ENCODE results near the gene TTLL6. TPM values are rescaled to one million over a fixed set of nuclear protein-coding genes. Genes with fewer than 3 reads are reported as not detected.
"Not testable (repeated sequence)": the region's sequence is repeated elsewhere in the genome, so short reads cannot be mapped to it uniquely, and the experiment has no call there.

The TTLL6 gene
- total RNA-seq, 1 experiment from 2014 or later = 0.21 TPM

GRCh38 chr17:48841395-48841831 is 24.4 kb upstream of the TTLL6 start:
- BruUV-seq (replicated peaks) = no TSS peak
- H3K4me3 Mint-ChIP-seq (ENCODE audit: low read depth, unreplicated experiment) = no peak overlapping the region
- CTCF ChIA-PET = interaction anchor here (0.8 kb wide), 1 partner anchor 12 kb away, joined by 3 read pairs; no protein-coding TSS in a partner anchor

GRCh38 chr17:48840441-48840840 is 23.4 kb upstream of the TTLL6 start:
- intact Hi-C loops (cut with micrococcal nuclease; ENCODE audit: unreplicated experiment) = no loop called here
- BruUV-seq (replicated peaks) = no TSS peak
- H3K27me3 Mint-ChIP-seq (ENCODE audit: unreplicated experiment) = no peaks in the 10 kb centered on the region
- CTCF ChIA-PET = interaction anchor here (0.6 kb wide), 1 partner anchor 29 kb away, joined by 3 read pairs; no protein-coding TSS in a partner anchor
- peaks cover 14% of the 10 kb centered on the region for H3K36me3 Mint-ChIP-seq (ENCODE audit: insufficient read depth, unreplicated experiment)
- H3K4me1 Mint-ChIP-seq (ENCODE audit: low read depth, unreplicated experiment) = peaks cover 37% of the 10 kb centered on the region
- DNase-seq = no peak
- H3K9me3 Mint-ChIP-seq (ENCODE audit: low read depth, unreplicated experiment) = no peaks in the 10 kb centered on the region
- H3K4me3 Mint-ChIP-seq (ENCODE audit: low read depth, unreplicated experiment) = no peak overlapping the region
- no peak for TF ChIP-seq CTCF (IDR thresholded peaks at IDR 0.05; ENCODE audit: unreplicated experiment)
- no peak overlapping the region for H3K27ac Mint-ChIP-seq (ENCODE audit: unreplicated experiment)

More at GRCh38 chr17:48841395-48841831, 24.4 kb upstream of the TTLL6 start:
- Mint-ChIP-seq H3K9me3 (ENCODE audit: low read depth, unreplicated experiment) (no peaks in the 10 kb centered on the region), H3K27ac (ENCODE audit: unreplicated experiment) (no peak overlapping the region), H3K4me1 (ENCODE audit: low read depth, unreplicated experiment) (peaks cover 29% of the 10 kb centered on the region), H3K27me3 (ENCODE audit: unreplicated experiment) (no peaks in the 10 kb centered on the region), H3K36me3 (ENCODE audit: insufficient read depth, unreplicated experiment) (peaks cover 14% of the 10 kb centered on the region)
- no peak for DNase-seq
- no peak for TF ChIP-seq CTCF (IDR thresholded peaks at IDR 0.05; ENCODE audit: unreplicated experiment)
- intact Hi-C loops (cut with micrococcal nuclease; ENCODE audit: unreplicated experiment) = no loop called here

GRCh38 chr17:48837458-48837857 is 20.4 kb upstream of the TTLL6 start:
- H3K36me3 Mint-ChIP-seq (ENCODE audit: insufficient read depth, unreplicated experiment); H3K9me3 Mint-ChIP-seq (ENCODE audit: low read depth, unreplicated experiment); CTCF ChIA-PET; H3K4me3 Mint-ChIP-seq (ENCODE audit: low read depth, unreplicated experiment); DNase-seq; intact Hi-C loops (cut with micrococcal nuclease; ENCODE audit: unreplicated experiment); H3K27ac Mint-ChIP-seq (ENCODE audit: unreplicated experiment); H3K27me3 Mint-ChIP-seq (ENCODE audit: unreplicated experiment); BruUV-seq (replicated peaks): not testable (repeated sequence)
- H3K4me1 Mint-ChIP-seq (ENCODE audit: low read depth, unreplicated experiment) = peaks cover 37% of the 10 kb centered on the region

- no TSS peak for BruUV-seq (replicated peaks)
- peaks cover 30% of the 10 kb centered on the region for H3K4me1 Mint-ChIP-seq (ENCODE audit: low read depth, unreplicated experiment)
- DNase-seq = peak; percentile 36
- intact Hi-C loops (cut with micrococcal nuclease; ENCODE audit: unreplicated experiment) = no loop called here
- H3K9me3 Mint-ChIP-seq (ENCODE audit: low read depth, unreplicated experiment) = no peaks in the 10 kb centered on the region
- H3K27ac Mint-ChIP-seq (ENCODE audit: unreplicated experiment) = no peak overlapping the region
- H3K27me3 Mint-ChIP-seq (ENCODE audit: unreplicated experiment) = no peaks in the 10 kb centered on the region
- H3K4me3 Mint-ChIP-seq (ENCODE audit: low read depth, unreplicated experiment) = no peak overlapping the region
- peaks cover 11% of the 10 kb centered on the region for H3K36me3 Mint-ChIP-seq (ENCODE audit: insufficient read depth, unreplicated experiment)
- no peak for TF ChIP-seq CTCF (IDR thresholded peaks at IDR 0.05; ENCODE audit: unreplicated experiment)
- CTCF ChIA-PET = interaction anchor here (1.0 to 2.0 kb wide), 2 partner anchors 40 to 43 kb away, joined by 3 to 6 read pairs; no protein-coding TSS in a partner anchor
Observed at GRCh38 chr17:48835971-48836370, 18.9 kb upstream of the TTLL6 start.

- Mint-ChIP-seq H3K9me3 (ENCODE audit: low read depth, unreplicated experiment) (no peaks in the 10 kb centered on the region), H3K27ac (ENCODE audit: unreplicated experiment) (no peak overlapping the region), H3K4me3 (ENCODE audit: low read depth, unreplicated experiment) (no peak overlapping the region), H3K36me3 (ENCODE audit: insufficient read depth, unreplicated experiment) (peaks cover 18% of the 10 kb centered on the region), H3K27me3 (ENCODE audit: unreplicated experiment) (no peaks in the 10 kb centered on the region), H3K4me1 (ENCODE audit: low read depth, unreplicated experiment) (peaks cover 22% of the 10 kb centered on the region)
- no TSS peak for BruUV-seq (replicated peaks)
- CTCF ChIA-PET = interaction anchor here (0.5 to 2.0 kb wide), 4 partner anchors 41 to 506 kb away, joined by 3 to 6 read pairs (median 4); no protein-coding TSS in a partner anchor
- no peak for DNase-seq
- no peak for TF ChIP-seq CTCF (IDR thresholded peaks at IDR 0.05; ENCODE audit: unreplicated experiment)
- intact Hi-C loops (cut with micrococcal nuclease; ENCODE audit: unreplicated experiment) = no loop called here
Observed at GRCh38 chr17:48834973-48835372, 17.9 kb upstream of the TTLL6 start.
